ENCODE measurements around the gene GRN. TPM values are rescaled to one million over a fixed set of nuclear protein-coding genes. Genes with fewer than 3 reads are reported as not detected.

Gene GRN
- total and polyA plus RNA-seq, 9 of the 15 experiments (the other 6 are each of a cell fraction or from before 2014, with no cell fraction given) = 5.4 to 75.3 (median 20.7) TPM

DNA sequence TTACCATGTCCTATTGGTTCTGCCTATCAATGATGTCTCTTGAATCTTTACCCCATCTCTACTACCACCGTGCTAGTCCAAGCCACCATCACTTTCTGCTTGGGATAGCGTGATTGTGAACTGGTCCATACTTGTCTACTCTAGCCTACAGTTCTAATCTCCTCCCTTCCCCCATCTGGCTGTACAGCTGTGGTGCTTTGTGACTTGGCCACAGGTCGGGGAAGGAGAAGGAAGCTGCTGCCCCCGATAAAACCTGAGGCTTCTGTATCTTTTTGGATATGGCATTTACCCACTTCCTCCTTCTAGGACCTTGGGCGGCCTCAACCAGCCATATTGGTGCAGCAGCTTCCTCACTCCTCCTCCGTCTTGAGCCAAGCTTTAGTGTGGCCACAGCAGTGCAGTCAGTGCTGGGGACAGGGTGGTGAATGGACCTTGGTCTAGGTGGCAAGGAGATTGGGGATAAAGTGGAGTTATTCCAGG, 44.7 kb downstream of the GRN start (continued):
- TF ChIP-seq YY1 (IDR thresholded peaks at IDR 0.05; ENCODE audit: borderline replicate concordance in 1 of 3, control insufficient read depth in 1 of 3, extremely low read depth in 1 of 3, insufficient read depth in 3 of 3, insufficient read length in 1 of 3, insufficient replicate concordance in 2 of 3, low read depth in 1 of 3, low read length in 2 of 3) (peak in 2 of 3 experiments; percentile 78 to 92), OTX1 (CRISPR knock-in tag; IDR thresholded peaks at IDR 0.05) (no peak), NFXL1 (CRISPR knock-in tag; IDR thresholded peaks at IDR 0.05) (no peak), SIN3A (IDR thresholded peaks at IDR 0.05; ENCODE audit: borderline replicate concordance in 2 of 2, control insufficient read depth in 1 of 2, low read depth in 2 of 2, low read length in 2 of 2) (0 out of 4 replicates have a peak, but pooled peaks of 1 of the 2 experiments have one; percentile 54), EZH2 (IDR thresholded peaks at IDR 0.05; ENCODE audit: borderline replicate concordance, low read depth, low read length) (no peak), CBX1 (IDR thresholded peaks at IDR 0.05; ENCODE audit: low read depth) (no peak), ARID1B (IDR thresholded peaks at IDR 0.05) (peak; percentile 90), NFE2L1 (tag; IDR thresholded peaks at IDR 0.05; ENCODE audit: borderline replicate concordance, low read depth) (no peak), ELF4 (CRISPR knock-in tag; IDR thresholded peaks at IDR 0.05) (peak; percentile 33; the same call in 1 of the 2 replicates), NUFIP1 (IDR thresholded peaks at IDR 0.05; ENCODE audit: partially characterized antibody) (no peak), DACH1 (IDR thresholded peaks at IDR 0.05; ENCODE audit: partially characterized antibody) (peak; percentile 71), TAF15 (IDR thresholded peaks at IDR 0.05; ENCODE audit: low read depth, low read length) (no peak), NELFE (IDR thresholded peaks at IDR 0.05; ENCODE audit: insufficient read depth, insufficient read length) (no peak), ZSCAN32 (CRISPR knock-in tag; IDR thresholded peaks at IDR 0.05) (no peak), PTBP1 (IDR thresholded peaks at IDR 0.05; ENCODE audit: low read depth, low read length) (no peak), ZFX (CRISPR knock-in tag; IDR thresholded peaks at IDR 0.05) (peak; percentile 74), ZNF121 (CRISPR knock-in tag; conservative IDR thresholded peaks at IDR 0.05) (no peak), RAD51 (IDR thresholded peaks at IDR 0.05; ENCODE audit: borderline replicate concordance, low read depth) (no peak), NFE2 (IDR thresholded peaks at IDR 0.05; ENCODE audit: low read depth) (0 out of 2 replicates have a peak, but pooled peaks have one; percentile 11)
- TF ChIP-seq, protein P1, sequence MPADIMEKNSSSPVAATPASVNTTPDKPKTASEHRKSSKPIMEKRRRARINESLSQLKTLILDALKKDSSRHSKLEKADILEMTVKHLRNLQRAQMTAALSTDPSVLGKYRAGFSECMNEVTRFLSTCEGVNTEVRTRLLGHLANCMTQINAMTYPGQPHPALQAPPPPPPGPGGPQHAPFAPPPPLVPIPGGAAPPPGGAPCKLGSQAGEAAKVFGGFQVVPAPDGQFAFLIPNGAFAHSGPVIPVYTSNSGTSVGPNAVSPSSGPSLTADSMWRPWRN (IDR thresholded peaks at IDR 0.05; ENCODE audit: low read depth) = no peak
- TF ChIP-seq, protein P2, sequence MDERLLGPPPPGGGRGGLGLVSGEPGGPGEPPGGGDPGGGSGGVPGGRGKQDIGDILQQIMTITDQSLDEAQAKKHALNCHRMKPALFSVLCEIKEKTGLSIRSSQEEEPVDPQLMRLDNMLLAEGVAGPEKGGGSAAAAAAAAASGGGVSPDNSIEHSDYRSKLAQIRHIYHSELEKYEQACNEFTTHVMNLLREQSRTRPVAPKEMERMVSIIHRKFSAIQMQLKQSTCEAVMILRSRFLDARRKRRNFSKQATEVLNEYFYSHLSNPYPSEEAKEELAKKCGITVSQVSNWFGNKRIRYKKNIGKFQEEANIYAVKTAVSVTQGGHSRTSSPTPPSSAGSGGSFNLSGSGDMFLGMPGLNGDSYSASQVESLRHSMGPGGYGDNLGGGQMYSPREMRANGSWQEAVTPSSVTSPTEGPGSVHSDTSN (CRISPR knock-in tag; IDR thresholded peaks at IDR 0.05; ENCODE audit: low read depth) = no peak
- TF ChIP-seq, protein P2 (tag; conservative IDR thresholded peaks at IDR 0.05; ENCODE audit: low read depth) = no peak
- TF ChIP-seq, protein P3, sequence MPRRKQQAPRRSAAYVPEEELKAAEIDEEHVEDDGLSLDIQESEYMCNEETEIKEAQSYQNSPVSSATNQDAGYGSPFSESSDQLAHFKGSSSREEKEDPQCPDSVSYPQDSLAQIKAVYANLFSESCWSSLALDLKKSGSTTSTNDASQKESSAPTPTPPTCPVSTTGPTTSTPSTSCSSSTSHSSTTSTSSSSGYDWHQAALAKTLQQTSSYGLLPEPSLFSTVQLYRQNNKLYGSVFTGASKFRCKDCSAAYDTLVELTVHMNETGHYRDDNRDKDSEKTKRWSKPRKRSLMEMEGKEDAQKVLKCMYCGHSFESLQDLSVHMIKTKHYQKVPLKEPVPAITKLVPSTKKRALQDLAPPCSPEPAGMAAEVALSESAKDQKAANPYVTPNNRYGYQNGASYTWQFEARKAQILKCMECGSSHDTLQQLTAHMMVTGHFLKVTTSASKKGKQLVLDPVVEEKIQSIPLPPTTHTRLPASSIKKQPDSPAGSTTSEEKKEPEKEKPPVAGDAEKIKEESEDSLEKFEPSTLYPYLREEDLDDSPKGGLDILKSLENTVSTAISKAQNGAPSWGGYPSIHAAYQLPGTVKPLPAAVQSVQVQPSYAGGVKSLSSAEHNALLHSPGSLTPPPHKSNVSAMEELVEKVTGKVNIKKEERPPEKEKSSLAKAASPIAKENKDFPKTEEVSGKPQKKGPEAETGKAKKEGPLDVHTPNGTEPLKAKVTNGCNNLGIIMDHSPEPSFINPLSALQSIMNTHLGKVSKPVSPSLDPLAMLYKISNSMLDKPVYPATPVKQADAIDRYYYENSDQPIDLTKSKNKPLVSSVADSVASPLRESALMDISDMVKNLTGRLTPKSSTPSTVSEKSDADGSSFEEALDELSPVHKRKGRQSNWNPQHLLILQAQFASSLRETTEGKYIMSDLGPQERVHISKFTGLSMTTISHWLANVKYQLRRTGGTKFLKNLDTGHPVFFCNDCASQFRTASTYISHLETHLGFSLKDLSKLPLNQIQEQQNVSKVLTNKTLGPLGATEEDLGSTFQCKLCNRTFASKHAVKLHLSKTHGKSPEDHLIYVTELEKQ (CRISPR knock-in tag; IDR thresholded peaks at IDR 0.05) = no peak

Data from K562 (cell line).